NK-92 treated with Interleukin-12 subunit alpha and Interleukin-12 subunit beta, amount 100 ng/mL, for 24 hours (cell line): Measurements from ENCODE around the gene RINL.
"Not testable (repeated sequence)": the region's sequence is repeated elsewhere in the genome, so short reads cannot be mapped to it uniquely, and the experiment has no call there.

ENCODE experiments used
- DNase-seq: peaks from one replicate; lab custom pipeline; 2025; lab: John Stamatoyannopoulos, UW

RINL gene

GRCh38 chr19:38834104-38834490, 44.0 kb downstream of the RINL start:
- no peak for DNase-seq

- DNase-seq = no peak
Measured at GRCh38 chr19:38833092-38833425, 45.0 kb downstream of the RINL start.

- no peak for DNase-seq
Measured at GRCh38 chr19:38831142-38831605, 46.9 kb downstream of the RINL start.

GRCh38 chr19:38830039-38830733, 47.9 kb downstream of the RINL start:
- no peak for DNase-seq

GRCh38 chr19:38829203-38829602, 48.9 kb downstream of the RINL start:
- not testable (repeated sequence) for DNase-seq

- DNase-seq = no peak
Measured at GRCh38 chr19:38826856-38827551, 51.1 kb downstream of the RINL start.

GRCh38 chr19:38825936-38826335, 52.1 kb downstream of the RINL start:
- not testable (repeated sequence) for DNase-seq

- DNase-seq = not testable (repeated sequence)
Measured at GRCh38 chr19:38821230-38821825, 56.7 kb downstream of the RINL start.

GRCh38 chr19:38819231-38819920, 58.7 kb downstream of the RINL start:
- no peak for DNase-seq
